ENCODE results near the gene DTNBP1. TPM values are rescaled to one million over a fixed set of nuclear protein-coding genes. Genes with fewer than 3 reads are reported as not detected.

DTNBP1 gene
- total RNA-seq, 1 donor from 2014 or later: 22.4 TPM

DNA sequence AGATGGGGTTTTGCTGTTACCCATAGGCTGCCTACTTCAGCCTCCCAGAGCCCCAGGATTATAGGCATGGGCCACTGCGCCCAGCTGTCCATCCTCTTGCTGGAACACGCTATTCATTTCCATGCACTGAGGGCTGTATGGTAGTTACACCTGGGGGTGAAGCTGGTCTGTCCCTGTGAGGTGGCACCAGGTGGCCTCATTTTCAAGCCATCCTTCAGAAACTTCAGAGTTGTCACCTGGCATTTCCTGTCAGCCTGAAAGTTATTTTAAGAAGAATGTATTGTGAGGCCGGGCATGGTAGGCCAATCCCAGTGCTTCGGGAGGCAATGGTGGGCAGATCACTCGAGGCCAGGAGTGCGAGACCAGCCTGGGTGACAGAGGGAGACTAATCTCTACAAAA is 147.6 kb downstream of the DTNBP1 start:
- DNase-seq (ENCODE audit: low spot score): no peak

DNA sequence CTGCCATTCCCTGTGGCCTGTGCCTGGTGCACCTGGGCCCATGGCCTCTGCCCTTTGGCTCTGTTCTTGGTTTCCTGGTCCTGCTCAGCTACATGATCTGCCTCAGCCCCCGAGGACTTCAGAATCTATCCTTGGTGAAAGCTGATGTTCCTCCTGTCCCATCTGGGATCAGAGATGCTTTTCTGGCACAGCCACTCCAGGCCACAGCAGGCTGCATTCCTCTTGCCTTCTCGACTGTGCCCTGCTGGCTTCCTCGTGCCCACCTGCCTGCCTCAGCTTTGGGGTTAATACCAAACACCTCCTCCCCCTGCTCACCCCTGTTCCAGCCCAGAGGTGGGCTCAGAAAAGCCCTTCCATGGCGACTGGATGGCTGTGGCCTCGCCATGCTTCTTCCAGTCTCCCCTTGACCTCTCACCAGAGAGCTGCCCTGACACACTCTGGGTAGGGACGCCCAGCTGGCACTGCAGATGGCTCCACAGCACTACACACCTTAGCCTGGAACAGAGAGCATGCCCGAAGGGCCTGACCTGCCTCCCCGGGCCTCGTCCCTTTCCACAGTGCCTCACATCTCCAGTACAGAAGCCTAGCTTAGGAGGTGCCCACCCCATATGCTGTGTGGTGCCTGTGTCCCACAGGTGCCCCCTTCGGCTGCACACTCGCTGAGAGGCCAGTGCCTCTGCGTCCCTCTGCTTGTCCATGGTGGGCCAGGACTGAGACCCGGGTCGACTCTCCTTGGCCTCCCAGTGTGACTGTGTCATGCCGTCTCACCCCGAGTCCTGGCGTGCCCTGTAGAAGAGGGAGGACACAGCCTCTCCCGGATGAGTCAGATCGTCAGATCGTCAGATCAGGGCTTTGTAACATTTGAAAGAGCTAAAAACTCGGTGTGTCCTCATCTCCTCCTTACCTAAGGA is 148.8 kb downstream of the DTNBP1 start:
- DNase-seq (ENCODE audit: low spot score): no peak

DNA sequence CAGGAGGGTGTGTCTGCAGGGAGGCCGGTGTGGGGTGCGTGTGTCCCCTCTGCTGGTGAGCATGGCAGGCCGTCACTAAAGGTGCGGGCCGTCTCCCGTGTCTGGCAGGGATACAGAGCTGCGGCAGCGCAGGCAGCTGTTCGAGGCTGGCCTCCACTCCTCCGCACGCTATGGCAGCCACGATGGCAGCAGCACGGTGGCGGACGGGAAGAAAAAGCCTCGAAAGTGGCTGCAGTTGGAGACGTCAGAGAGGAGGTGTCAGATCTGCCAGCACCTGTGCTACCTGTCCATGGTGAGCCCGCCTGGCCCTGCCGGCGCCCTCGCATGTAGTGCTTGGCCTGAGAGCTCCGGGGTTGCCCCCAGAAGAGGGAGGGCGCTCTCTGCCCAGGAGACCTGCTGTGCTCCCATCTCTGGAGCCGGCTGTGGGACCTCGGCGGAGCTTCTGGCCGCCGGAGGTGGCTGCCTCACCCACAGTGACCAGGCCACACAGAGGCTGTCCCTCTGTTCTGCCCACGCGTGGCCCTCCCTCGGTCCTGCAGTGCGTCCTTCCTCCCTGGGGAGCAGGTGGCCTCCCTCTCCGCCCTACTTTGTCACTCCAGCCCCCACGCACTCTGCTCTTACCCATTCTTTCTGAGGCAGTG is 149.6 kb downstream of the DTNBP1 start:
- DNase-seq (ENCODE audit: low spot score): no peak

DNA sequence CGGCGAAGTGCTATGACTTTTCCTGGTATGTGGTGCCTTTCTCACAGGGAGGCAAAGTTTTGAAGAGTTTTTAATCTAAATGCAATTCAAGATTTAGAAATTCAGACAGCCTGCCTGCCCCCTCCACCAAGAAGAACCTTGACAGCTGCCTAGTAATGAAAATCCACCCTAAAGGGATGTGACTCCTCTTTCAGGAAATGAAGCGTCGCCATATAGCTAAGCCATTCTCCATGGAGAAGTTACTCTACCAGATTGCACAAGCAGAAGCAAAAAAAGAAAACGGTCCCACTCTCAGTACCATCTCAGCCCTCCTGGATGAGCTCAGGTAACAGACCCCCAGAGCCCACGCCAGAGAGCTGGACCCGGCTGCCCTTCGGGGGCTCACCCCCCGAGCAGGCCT is 150.1 kb downstream of the DTNBP1 start:
- DNase-seq (ENCODE audit: low spot score): no peak

DNA sequence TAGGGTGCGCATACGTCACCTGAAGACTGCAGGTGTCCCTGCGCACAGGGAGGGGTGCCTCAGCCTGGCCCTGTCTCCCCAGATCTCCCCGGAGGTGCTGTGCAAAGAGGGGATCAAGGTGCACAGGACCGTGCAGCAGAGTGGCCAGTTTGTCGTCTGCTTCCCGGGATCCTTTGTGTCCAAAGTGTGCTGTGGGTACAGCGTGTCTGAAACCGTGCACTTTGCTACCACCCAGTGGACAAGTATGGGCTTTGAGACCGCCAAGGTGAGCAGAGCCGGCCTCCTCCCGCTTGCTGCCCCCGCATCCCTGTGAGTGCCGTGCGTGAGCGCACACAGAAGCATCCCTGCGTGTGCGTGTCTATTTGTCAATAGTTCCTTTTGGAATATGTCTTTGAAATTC is 150.7 kb downstream of the DTNBP1 start:
- no peak for DNase-seq (ENCODE audit: low spot score)

DNA sequence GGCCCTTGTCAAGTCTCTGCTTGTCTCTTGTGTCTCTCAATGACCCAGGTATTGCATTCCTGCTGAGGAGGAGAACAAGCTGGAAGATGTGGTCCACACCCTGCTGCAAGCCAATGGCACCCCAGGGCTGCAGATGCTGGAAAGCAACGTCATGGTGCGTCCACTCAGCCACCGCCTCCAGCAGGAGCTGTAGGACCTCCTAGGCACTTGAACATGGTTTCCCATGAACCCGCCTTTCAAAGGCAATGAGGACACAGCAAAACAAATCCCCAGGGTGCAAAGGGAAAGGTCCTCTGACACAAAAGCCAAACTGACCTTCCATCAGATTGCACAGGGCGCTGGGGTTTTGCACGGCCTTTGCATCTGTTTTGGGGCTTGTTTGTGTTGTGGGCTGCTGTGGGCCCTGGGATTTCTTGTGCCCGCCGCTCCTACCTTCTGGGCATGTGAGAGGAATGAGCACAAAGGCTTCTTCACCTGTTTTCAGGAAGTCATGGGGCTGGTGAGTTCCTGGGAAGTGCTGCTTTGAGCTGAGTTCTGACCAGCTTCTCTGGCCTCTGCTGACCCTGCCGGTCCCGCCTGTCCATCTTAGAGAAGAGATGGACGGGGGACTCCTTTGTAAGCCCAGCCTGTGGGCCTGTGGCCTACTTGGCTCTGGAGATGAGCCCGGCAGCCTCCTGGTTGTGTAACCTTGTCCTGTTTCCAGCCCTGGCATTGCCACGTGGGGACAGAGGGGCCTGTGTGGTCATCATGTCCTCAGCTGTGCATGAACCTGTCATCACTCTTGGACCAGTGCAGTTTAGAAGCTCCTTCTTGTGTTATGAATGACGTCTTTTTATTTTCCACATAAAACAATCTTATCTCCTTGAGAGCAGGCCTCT is 151.3 kb downstream of the DTNBP1 start:
- no peak for DNase-seq (ENCODE audit: low spot score)

DNA sequence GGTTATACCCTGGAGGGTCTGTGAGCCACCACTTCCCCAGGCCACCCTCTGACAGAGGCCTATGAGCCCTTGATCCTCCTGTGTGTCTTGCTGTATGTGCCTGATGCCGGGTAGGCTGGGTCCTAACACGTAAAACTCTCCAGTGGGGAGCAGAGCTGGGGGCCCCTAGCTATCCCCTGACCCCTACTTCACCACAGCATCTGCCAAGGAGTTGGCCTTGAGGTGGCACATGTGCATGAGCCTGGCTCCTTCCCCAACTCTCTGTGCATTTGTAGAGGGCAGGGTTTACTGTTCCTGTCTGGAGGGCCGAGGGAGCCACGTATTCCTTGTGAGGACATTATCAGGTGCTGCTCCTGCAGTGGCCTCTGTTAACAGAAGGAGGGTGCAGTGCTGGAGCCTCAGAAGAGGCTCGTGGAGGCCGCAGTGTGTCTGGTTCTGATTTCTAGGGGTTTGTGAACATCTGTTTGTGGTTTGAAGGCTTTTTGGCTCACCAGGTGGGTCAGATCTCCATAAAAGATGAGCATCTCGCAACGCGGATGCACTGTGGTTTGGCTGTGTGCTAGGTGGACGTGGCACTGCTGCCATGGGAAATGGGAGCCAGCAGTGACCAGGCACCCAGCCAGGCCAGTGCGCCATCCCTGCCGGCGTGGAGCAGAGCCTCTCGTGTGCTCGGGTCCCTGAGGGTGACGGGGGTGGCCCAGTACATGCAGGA is 152.1 kb downstream of the DTNBP1 start:
- DNase-seq (ENCODE audit: low spot score): no peak

DNA sequence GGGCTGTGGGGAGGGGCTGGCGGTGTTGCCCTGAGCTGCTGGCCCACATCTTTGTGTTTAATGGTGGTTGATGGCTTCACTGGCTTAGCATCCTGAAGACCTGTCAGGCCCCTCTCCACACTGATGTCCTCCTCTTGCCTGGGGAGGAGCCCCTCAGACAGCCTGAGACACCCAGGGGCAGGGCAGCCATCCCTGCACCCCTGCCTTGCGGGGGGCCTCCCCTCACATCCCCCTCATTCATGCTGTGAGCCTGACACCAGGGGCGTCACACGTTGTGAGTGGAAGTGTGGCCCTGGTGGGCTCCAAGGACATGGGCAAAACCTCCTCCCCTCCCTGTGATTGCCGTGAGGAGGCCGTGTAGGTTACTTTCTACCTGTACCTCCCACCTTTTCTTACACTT is 152.7 kb downstream of the DTNBP1 start:
- no peak for DNase-seq (ENCODE audit: low spot score)

DNA sequence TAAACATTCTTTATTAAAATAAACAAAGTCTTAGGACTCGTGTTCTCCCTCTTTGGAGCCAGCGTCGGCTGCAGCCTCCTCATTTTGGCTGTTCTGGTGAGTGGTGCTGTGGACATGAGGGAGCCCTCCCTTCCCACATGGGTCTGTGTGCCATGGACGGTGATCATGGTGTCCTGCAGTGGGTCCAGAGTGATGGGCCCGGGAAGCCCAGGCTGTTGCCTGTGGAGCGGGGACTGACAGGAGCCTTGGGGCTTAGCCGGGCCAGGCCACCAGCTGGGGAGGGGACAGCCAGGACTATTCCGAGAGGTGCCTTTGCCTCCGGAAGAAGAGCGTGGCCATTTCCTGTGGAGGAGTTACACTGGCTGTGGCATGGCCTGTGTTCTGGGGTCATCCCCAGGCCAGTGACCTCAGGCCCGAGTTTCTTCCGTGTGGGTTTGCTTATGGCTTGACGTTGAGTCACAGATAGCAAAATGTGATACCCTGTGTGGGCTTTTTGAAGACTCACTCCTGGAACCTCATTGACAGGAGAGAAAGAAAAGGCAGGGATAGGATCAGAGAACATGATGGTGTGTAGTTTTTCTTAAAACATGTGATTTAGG is 153.4 kb downstream of the DTNBP1 start:
- no peak for DNase-seq (ENCODE audit: low spot score)

DNA sequence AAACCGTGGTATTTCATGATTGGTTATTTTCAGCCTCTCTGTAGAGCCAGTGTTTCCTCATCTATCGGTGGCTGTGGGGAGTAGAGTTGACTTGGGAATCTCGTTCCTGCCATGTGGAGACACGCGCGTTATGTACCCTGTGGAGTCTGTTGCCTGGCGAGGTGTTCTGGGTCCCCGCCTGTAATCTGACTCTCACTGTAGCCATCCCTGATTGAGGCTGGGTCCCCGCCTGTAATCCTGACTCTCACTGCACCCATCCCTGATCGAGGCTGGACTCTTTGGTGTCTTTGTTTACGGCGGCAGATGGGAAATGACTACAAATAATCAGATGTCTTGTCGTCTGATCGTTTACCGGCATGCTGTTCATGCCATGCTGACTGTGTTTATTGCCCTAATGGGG is 153.9 kb downstream of the DTNBP1 start:
- no peak for DNase-seq (ENCODE audit: low spot score)

DNA sequence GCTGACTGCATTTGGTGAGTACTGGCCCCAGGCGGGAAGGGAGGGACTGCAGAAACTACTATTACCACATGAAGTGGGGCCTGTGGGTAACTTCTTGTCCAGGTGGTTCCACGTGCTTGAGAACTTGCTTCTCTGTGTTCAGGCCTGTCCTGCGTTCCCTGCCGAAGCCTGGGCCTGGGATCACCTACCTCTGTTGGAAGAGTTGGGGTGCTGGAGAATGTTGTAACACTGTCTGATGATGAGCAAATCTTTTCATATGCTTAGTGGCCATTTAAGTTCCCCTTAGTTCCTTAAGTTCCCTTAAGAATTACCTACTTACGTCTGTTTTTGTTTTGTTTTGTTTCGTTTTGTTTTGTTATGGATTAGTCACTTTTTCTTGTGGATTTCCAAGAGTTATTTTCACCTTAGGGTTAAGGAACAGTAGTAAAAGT is 154.4 kb downstream of the DTNBP1 start:
- no peak for DNase-seq (ENCODE audit: low spot score)

DNA sequence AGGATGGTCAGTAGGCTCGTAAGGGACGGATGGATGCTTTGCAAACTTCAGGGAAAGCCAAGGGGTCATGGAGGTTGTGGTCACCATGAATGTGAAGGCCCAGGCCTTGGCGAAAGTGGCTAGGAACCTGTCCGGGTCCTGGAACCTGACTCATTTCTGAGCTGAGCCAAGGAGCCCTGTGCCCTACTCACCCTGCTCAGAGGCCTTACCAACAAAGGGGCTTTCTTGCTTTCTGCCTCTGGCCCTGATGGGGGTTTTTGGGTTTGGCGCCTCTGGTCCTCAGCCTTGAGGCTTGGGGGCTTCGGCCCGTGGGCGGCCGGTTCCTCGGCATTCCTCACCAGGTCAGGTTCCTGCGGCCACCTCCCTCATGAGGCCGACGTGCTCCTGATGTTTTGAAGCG is 155.1 kb downstream of the DTNBP1 start:
- no peak for DNase-seq (ENCODE audit: low spot score)

DNA sequence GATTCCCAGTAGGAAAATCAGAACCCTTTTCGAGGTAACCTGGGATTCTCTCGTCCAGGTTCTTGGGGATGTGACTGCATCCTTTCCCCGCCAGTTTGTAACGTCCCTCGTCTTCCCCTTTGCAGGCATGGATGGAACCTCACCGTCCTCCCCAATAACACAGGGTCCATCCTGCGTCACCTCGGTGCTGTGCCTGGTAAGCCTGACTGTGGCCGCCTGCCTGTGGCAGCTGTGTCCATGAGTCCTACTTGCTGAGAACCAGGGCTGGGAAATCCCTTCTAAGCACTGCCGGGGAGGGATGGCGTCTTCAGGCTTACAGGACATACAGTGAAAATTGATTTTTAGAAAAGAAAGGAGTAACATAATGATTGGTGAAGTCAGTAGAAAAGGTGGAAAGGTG is 155.6 kb downstream of the DTNBP1 start:
- no peak for DNase-seq (ENCODE audit: low spot score)

DNA sequence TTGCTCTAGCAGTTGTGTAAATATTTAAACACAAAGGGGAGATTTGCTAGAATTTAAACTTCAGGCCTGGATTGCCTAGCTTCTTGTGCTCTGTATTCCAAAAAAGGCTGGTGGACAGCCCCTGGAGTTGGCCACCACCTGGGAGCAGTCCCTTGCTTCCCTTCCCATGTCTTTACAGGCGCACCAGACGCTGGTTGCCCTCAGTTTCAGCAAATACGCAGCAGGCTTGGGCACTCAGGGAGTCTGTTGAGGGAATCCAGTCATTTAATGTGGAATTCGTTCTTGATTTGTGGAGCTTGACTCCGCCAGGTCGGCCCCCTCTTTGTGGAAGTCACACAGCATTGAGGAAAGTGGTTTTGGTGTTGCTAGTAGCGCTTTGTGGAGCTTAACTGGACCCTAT is 156.8 kb downstream of the DTNBP1 start:
- no peak for DNase-seq (ENCODE audit: low spot score)

DNA sequence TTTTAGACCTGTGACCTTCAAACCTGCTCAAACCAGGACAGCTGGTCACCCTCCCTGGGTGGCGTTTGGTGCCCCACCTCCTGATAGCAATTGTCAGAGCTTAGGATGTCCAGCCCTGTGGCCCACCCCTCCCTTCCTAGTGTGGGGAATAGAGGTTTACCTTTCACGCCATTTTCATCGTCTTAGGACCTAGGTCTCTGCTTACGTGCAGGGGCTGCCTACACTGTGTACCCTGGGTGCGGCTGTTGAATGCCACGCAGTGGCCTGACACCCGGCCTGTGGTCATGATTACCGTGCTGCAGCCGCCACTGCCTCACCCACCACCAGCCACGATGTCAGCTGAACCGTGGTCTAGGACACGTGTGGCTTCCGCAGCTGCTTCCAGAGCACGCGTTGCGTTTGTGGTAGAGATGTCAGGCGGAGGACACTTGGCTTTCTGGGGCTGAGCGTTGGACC is 157.3 kb downstream of the DTNBP1 start:
- DNase-seq (ENCODE audit: low spot score): no peak

DNA sequence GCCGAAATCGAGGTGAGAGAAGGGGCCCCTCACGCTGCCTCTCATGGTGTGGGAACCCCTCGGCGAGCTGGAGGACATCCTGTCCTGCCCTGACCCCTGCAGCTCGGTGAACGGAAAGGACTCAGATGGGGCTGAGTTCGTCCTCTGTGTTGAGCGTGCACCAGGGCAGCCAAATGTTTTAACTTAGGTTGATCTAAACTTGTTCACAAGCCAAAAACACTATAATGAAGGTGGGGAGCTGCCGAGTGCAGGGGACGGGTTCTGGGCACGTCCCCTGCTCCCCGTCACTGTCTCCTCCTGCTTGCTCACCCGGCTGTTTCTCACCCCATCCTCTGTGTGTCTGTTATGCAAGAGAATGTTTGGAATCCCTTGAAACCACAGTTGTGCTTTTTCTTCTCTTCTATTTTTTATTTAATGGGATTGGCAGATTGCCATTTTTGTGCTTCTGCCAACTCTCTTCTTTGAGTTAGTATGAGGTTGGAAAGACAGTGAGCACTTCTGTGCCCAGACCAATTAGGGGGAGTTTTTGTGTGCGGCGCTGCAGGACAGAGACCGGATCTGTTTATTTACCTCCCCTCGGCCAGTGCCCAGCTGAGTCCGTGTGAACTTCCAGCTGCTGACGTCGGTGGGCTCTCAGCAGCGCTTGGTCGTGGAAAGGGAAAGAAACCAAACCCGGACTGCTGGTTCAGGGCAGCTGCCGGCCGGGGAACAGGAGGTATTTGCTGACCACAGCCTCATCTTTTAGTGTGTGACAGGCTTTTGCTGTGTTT is 158.1 kb downstream of the DTNBP1 start:
- peak; percentile 76 for DNase-seq (ENCODE audit: low spot score)

DNA sequence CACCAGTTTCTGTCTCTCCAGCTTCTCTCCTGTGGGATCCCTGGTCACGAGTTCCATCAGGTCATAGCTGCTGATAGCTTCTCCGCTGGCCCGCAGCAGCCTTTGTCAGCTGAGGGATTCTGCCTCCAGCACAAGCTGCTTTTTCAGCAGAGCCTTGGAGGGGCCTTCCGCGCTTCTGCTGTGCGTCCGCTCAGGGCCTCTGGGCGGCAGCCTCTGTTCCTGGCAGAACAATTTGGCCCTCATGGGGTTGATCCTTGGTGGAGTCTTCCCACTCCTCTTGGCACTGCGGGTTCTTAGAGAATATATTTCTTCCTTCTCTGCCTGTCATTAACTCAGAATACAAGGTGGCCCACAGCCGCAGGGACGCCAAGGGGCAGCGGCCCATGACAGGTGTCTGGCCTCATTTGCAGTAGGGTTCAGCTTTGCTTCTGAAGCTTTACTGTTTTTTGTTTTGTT is 158.8 kb downstream of the DTNBP1 start:
- no peak for DNase-seq (ENCODE audit: low spot score)

DNA sequence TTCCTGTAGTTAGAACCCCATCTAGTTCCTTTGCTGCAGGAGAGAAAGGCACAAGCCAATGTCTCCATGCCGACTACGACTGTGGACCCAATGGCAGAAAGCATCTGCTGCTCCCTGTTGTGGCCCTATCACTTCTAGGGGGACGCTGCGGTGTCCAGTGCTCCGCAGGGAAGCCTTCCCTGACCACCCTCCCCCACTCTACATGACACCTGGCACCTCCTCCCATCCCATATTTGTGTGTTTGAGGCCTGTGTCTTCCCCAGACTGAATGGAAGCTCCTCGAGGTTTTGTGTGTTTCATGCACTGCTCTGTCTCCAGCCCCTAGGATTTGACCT is 159.5 kb downstream of the DTNBP1 start:
- DNase-seq (ENCODE audit: low spot score): no peak

DNA sequence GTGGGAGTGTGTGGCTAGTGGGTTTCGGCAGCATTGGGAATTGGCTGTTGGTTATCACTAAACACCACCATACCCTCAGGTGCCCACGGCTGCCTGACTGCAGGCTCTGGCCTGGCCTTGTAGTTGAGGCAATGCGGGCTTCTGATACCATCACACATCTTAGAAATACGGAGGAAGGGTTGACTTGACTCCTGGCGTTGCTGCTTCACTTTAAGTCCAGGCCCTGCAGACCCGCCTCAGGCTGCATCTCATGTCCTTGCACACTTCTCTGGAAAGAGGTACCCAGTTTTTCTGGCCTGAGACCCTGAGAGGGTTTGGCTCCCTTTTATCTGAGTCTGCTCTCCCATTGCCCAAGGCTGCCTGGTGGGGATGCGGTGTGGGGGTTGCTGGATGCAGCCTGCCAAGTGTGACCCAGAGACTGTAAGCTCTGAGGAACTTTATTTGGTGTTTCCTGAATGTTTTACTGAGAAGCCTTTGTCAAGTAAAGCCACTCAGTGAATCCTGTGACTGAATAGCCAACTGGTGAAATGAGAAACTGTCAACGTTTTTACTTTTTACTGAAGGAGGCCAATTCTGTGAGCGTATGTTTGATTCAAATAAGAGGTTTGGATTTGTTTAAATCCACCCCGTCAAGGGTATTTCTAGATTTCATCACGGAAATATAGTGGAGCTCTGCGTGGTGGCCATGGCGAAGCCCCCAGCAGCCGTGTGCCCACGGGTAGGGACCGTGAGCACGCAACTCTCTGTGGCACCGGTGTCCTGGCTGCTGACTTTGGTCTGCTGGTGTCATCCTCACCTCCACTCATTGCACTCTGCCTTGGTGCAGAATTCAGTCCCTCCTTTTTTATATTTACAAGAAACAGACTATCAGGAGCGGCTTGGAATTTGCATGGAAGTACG is 160.1 kb downstream of the DTNBP1 start:
- DNase-seq (ENCODE audit: low spot score): no peak
